ENCODE results near the gene TRPC6. TPM values are rescaled to one million over a fixed set of nuclear protein-coding genes. Genes with fewer than 3 reads are reported as not detected.

The TRPC6 gene
- total and polyA plus RNA-seq, 2 of the 8 experiments (the other 6 are each of a cell fraction or from before 2014, with no cell fraction given): 0.26 to 0.39 TPM

- Histone ChIP-seq H2BK5ac (ENCODE audit: low read depth, low read length) (no peak overlapping the region), H3K9ac (replicated peaks in 1 of 4; ENCODE audit: extremely low read depth in 1 of 4, low read depth in 3 of 4, low read length in 3 of 4) (no peak overlapping the region), H2BK120ac (replicated peaks; ENCODE audit: low read depth, low read length) (no peak overlapping the region), H3K79me1 (ENCODE audit: low read depth, low read length) (no peaks in the 10 kb centered on the region), H4K20me1 (replicated peaks in 1 of 2; ENCODE audit: control insufficient read depth in 1 of 2, insufficient read depth in 2 of 2, low read length in 2 of 2) (no peaks in the 10 kb centered on the region), H3K27me3 (replicated peaks in 1 of 4; ENCODE audit: control insufficient read depth in 3 of 4, extremely low read depth in 1 of 4, insufficient read depth in 3 of 4, low read length in 3 of 4) (peaks cover 0 to 1% (median 0%) of the 10 kb centered on the region in 4 experiments; a peak in 1 of 7 replicates), H2BK20ac (ENCODE audit: low read length) (no peak overlapping the region), H4K91ac (replicated peaks; ENCODE audit: insufficient read length, low read length) (no peak overlapping the region), H3K9me3 (ENCODE audit: insufficient read depth in 2 of 2, low read depth in 1 of 2, low read length in 1 of 2) (no peaks in the 10 kb centered on the region), H3K4me3 (ENCODE audit: extremely low read depth in 1 of 4, insufficient read depth in 2 of 4, low read depth in 3 of 4, low read length in 4 of 4) (no peak overlapping the region), H2BK12ac (ENCODE audit: low read depth, low read length) (no peak overlapping the region), H3K4me2 (ENCODE audit: insufficient read depth in 1 of 2, low read depth in 2 of 2, low read length in 2 of 2) (no peak overlapping the region), H3K27ac (ENCODE audit: low read depth, low read length) (no peak overlapping the region), H3K36me3 (ENCODE audit: control insufficient read depth in 2 of 4, insufficient read depth in 4 of 4, low read length in 3 of 4) (no peaks in the 10 kb centered on the region), H3K14ac (ENCODE audit: insufficient read length) (no peak overlapping the region), H3K23me2 (ENCODE audit: low read depth, low read length) (no peaks in the 10 kb centered on the region), H3K18ac (ENCODE audit: extremely low read depth, low read length) (no peak overlapping the region), H2AK5ac (ENCODE audit: low read depth, low read length) (no peak overlapping the region), H3K4ac (replicated peaks; ENCODE audit: insufficient read length, low read depth, low read length) (no peak overlapping the region), H2AFZ (ENCODE audit: low read length) (no peak overlapping the region), H3K56ac (replicated peaks; ENCODE audit: insufficient read length, low read depth, low read length) (no peak overlapping the region), H3K79me2 (ENCODE audit: control insufficient read depth in 1 of 2, insufficient read depth in 2 of 2, low read length in 2 of 2) (no peaks in the 10 kb centered on the region), H3K4me1 (replicated peaks in 1 of 4; ENCODE audit: control insufficient read depth in 3 of 4, insufficient read depth in 4 of 4, low read length in 3 of 4) (peaks cover 0 to 3% (median 0%) of the 10 kb centered on the region in 4 experiments; a peak in 1 of 7 replicates), H4K5ac (ENCODE audit: insufficient read length, low read depth, low read length) (no peak overlapping the region), H4K8ac (ENCODE audit: extremely low read depth, insufficient read depth, low read length) (no peak overlapping the region), H3K23ac (ENCODE audit: insufficient read length) (no peak overlapping the region), H2BK15ac (ENCODE audit: low read length) (no peak overlapping the region)
- ChIA-PET CTCF (ENCODE audit: partially characterized antibody) (interaction anchor here (0.7 to 3.1 kb wide), 15 partner anchors 10 to 408 kb away, joined by 3 to 25 read pairs (median 4); no protein-coding TSS in a partner anchor), POLR2A (ENCODE audit: partially characterized antibody) (interaction anchor here (0.7 kb wide), 1 partner anchor 10 kb away, joined by 3 read pairs; no protein-coding TSS in a partner anchor)
- FAIRE-seq: no peak
- TF ChIP-seq POLR2AphosphoS5 (IDR thresholded peaks at IDR 0.05; ENCODE audit: low read depth, low read length): no peak
- peak in 2 of 3 experiments; percentile 15; a peak in 2 of 4 replicates for TF ChIP-seq CTCF (IDR thresholded peaks at IDR 0.05; ENCODE audit: control extremely low read depth in 1 of 3, insufficient read depth in 1 of 3, low read depth in 1 of 3, low read length in 3 of 3)
- TF ChIP-seq RAD21 (IDR thresholded peaks at IDR 0.05 in 1 of 2, conservative IDR thresholded peaks at IDR 0.05 in 1 of 2; ENCODE audit: low read depth in 2 of 2, low read length in 2 of 2): peak; percentile 49 to 58
- DNase-seq (ENCODE audit: low read depth in 1 of 2, low spot score in 2 of 2): no peak
- WGBS, 2 experiments (ENCODE audit: extremely low coverage in 1 of 2, insufficient coverage in 1 of 2, insufficient read length in 1 of 2, insufficient replicate concordance in 2 of 2, low coverage in 1 of 2, low lambda C conversion rate in 2 of 2, missing lambda C conversion rate in 1 of 2): 56% methylated on average over 3 of the region's 3 CpGs; no CpG with 5 or more reads in 1 of the 2 experiments
Measured at GRCh38 chr11:101620026-101620425, 36.2 kb upstream of the TRPC6 start.
